Astrocyte of the spinal cord (primary cell): Measurements from ENCODE around the gene TP53TG5.

ENCODE experiments used
- DNase-seq: peaks from one replicate; pipeline ENCODE4 v3.0.0; 2011; ENCODE audit warnings: low read depth, low spot score
- H3K4me3 ChIP-seq: 2 replicates; pipeline ENCODE4 v1.5.1; 2011; ENCODE audit warnings: low read depth, mild to moderate bottlenecking, low read length, moderate library complexity
- CTCF ChIP-seq: IDR thresholded peaks from 2 replicates; pipeline ENCODE4 v1.5.1; 2012; ENCODE audit warnings: low read depth, mild to moderate bottlenecking, low read length, inconsistent platforms
- in situ Hi-C: cut with HindIII; loops from 2 replicates; pipeline ENCODE4 v1.10.0; 2017; ENCODE audit warnings: low sequenced_read_pairs

Gene TP53TG5

DNA sequence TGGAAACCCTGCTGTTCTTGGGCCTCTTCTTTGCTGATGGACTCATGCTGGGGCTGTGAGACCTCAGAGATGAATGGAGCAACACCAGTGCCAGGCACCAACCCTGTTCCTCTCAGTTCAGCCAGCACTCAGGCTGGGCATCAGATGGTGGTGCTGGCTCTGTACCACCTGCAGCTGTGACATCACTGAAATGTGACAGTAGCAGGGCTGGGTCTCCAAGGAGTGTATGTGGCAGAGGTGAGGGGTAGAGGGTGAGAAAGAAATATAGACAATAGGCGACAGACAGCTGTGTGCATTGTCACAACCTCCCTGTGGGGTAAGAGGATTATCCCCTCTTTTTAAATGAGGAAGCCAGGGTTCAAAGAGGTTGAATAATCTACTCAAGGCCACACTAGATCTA lies at the start of gene TP53TG5:
Gene TP53TG5, minus strand, starts transcription at position 135 of the 400 bp plus-strand sequence. Its CDS starts 89 bp downstream, at position 46.
- no peak for DNase-seq
- in situ Hi-C loops, result no loop called here
- H3K4me3 ChIP-seq, result no peak within 1 kb of the TSS
- TF ChIP-seq CTCF, result no peak

DNA sequence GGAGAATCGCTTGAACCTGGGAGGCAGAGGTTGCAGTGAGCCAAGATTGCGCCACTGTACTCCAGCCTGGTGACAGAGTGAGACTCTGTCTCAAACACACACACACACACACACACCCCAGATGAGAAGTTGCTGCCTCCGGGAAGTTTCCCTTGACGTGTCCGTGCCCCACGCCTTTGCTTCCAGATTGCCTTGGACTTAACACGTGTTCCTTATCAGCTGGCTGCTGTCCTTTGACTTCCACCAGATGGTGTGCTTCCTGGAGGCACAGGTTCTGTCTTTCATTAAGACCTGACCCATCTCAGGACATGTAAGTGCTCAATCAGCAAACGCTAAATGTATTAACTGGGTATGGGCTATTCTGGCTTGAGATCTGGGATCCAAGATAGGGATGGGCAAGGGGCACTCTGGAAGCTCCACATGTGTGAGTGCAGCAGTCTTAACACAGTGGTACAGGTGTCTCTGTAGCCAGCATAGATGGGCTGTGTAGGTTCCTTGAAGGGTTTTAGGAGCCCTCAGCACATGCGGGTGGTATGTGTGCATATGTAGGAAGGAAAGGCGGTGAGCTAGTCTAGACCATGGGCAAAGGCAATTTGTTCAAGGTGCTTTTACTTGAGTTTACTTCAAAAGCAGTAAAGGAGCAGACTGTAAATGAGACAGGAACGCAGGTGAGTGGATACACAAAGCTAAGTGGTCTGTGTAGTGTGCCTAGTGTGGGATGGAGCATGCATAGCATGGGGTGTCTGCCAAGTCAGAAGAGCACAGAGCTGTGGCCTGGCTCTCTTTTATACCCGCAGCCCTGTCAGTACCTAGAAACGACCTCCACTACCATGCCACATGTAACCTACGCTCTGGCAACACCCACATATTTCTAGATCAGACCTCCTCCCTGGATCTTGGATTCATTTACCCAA lies 49.4 kb upstream of the TP53TG5 start:
- H3K4me3 ChIP-seq, result no peak overlapping the region
- no peak for DNase-seq
- no peak for TF ChIP-seq CTCF
- in situ Hi-C loops, result no loop called here

DNA sequence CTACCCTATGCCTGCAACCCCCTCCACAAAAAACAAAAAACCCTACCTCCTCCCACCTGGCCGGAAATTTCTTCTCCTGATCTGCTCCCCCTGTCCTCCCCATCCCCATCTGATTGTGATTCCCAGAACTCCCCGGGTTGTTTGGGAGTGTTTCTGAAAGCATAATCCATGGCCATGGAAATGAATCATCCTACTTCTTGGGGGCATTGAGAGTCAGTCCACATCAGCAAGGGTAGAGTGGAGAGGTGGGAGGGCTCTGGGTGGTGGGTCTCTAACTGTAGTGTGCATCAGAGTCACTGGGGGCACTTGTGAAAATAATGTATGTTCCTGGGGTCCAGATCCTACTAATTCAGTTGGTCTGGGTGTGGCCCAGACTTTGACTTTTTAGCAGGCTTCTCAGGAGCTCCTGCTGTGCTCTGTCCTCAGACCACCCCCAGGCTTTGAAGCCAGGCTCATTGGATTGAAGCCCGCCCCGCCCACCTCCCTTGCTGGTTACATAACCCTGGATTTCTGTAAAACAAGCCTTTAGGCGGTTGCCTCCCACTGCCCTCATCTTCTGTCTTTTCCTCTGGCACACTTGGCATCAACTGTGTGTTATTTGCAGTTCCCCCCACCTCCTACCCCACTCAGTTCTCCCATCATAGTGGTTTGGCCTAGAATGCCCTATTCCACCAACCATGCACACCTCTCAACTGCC lies 48.3 kb upstream of the TP53TG5 start:
- in situ Hi-C loops, result no loop called here
- no peak for TF ChIP-seq CTCF
- DNase-seq, result no peak
- H3K4me3 ChIP-seq, result no peak overlapping the region

- TF ChIP-seq CTCF, result no peak
- no peak for DNase-seq
- no peak overlapping the region for H3K4me3 ChIP-seq
- in situ Hi-C loops, result no loop called here
Measured at GRCh38 chr20:45425561-45425960, 47.4 kb upstream of the TP53TG5 start.

GRCh38 chr20:45423700-45424099 lies 45.6 kb upstream of the TP53TG5 start:
- no peak overlapping the region for H3K4me3 ChIP-seq
- no peak for DNase-seq
- in situ Hi-C loops, result no loop called here
- TF ChIP-seq CTCF, result no peak

GRCh38 chr20:45420125-45420524 lies 42.0 kb upstream of the TP53TG5 start:
- no peak overlapping the region for H3K4me3 ChIP-seq
- no peak for TF ChIP-seq CTCF
- in situ Hi-C loops, result no loop called here
- no peak for DNase-seq
